H1 (cell line): ENCODE data around the gene HDAC7. TPM values are rescaled to one million over a fixed set of nuclear protein-coding genes. Genes with fewer than 3 reads are reported as not detected.

Source experiments
- CTCF ChIA-PET: fragments of 300-600 bp; sonication (Branson Sonifier 250); formaldehyde crosslinking; loops from one replicate; lab custom pipeline; 2021; ENCODE audit not compliant: partially characterized antibody; lab: Charles Lee
- POLR2A ChIA-PET: fragments of 300-600 bp; sonication (Branson Sonifier 250); formaldehyde crosslinking; loops from one replicate; lab custom pipeline; 2021; ENCODE audit warnings: inconsistent platforms; ENCODE audit not compliant: partially characterized antibody; lab: Charles Lee
- DNase-seq, 2 experiments: peaks; one replicate each; pipeline versions ENCODE4 v3.0.0 to v3.0.0-alpha.2; 2010 to 2022; ENCODE audit warnings: low spot score in 2 of 2, low read depth in 1 of 2, mixed read lengths in 1 of 2
- FAIRE-seq: peaks from 2 replicates; lab custom pipeline; 2011; peaks lifted over from hg19 to GRCh38; lab: Jason Lieb, UNC
- H2AFZ ChIP-seq: 2 replicates; pipeline ENCODE4 v1.8.1; 2012; ENCODE audit warnings: low read length, inconsistent platforms
- H2AK5ac ChIP-seq: 2 replicates; pipeline ENCODE4 v1.6.1; 2013; ENCODE audit warnings: low read depth, low read length
- H2BK120ac ChIP-seq: replicated peaks from 2 replicates; pipeline ENCODE3; 2013; ENCODE audit warnings: low read depth, low read length, inconsistent platforms
- H2BK12ac ChIP-seq: 2 replicates; pipeline ENCODE4 v1.6.1; 2013; ENCODE audit warnings: low read depth, low read length
- H2BK15ac ChIP-seq: 2 replicates; pipeline ENCODE4 v1.6.1; 2013; ENCODE audit warnings: low read length
- H2BK20ac ChIP-seq: 2 replicates; pipeline ENCODE4 v1.6.1; 2013; ENCODE audit warnings: low read length
- H2BK5ac ChIP-seq: 2 replicates; pipeline ENCODE4 v1.6.1; 2013; ENCODE audit warnings: low read depth, low read length
- H3K14ac ChIP-seq: 2 replicates; pipeline ENCODE4 v1.6.1; 2013; ENCODE audit warnings: inconsistent platforms; ENCODE audit not compliant: insufficient read length
- H3K18ac ChIP-seq: 2 replicates; pipeline ENCODE4 v1.6.1; 2013; ENCODE audit warnings: low read length; ENCODE audit errors: extremely low read depth
- H3K23ac ChIP-seq: 2 replicates; pipeline ENCODE4 v1.6.1; 2013; ENCODE audit warnings: inconsistent platforms; ENCODE audit not compliant: insufficient read length
- H3K23me2 ChIP-seq: 2 replicates; pipeline ENCODE4 v1.6.1; 2013; ENCODE audit warnings: low read depth, low read length
- H3K27ac ChIP-seq: 2 replicates; pipeline ENCODE4 v1.6.1; 2011; ENCODE audit warnings: low read depth, low read length, inconsistent platforms
- H3K27me3 ChIP-seq, 4 experiments: replicated peaks in 1 of 4; 1 replicate in 1 of 4; 2 replicates in 3 of 4; pipeline versions ENCODE4 v1.6.1 to v1.8.1; 2011 to 2013; ENCODE audit warnings: low read length in 3 of 4, mild to moderate bottlenecking in 3 of 4, inconsistent platforms in 2 of 4, mixed read lengths in 2 of 4, moderate library complexity in 1 of 4; ENCODE audit not compliant: control insufficient read depth in 3 of 4, insufficient read depth in 3 of 4; ENCODE audit errors: extremely low read depth in 1 of 4
- H3K36me3 ChIP-seq, 4 experiments: 2 replicates each; pipeline versions ENCODE4 v1.6.1 to v1.8.1; 2011 to 2013; ENCODE audit warnings: mild to moderate bottlenecking in 4 of 4, low read length in 3 of 4, moderate library complexity in 2 of 4, control low read depth in 1 of 4, inconsistent platforms in 1 of 4; ENCODE audit not compliant: insufficient read depth in 4 of 4, control insufficient read depth in 2 of 4
- H3K4ac ChIP-seq: replicated peaks from 2 replicates; pipeline ENCODE3; 2013; ENCODE audit warnings: low read length, low read depth, mixed read lengths, inconsistent platforms; ENCODE audit not compliant: insufficient read length
- H3K4me1 ChIP-seq, 4 experiments: replicated peaks in 1 of 4; 1 replicate in 1 of 4; 2 replicates in 3 of 4; pipeline versions ENCODE4 v1.6.1 to v1.8.1; 2011 to 2013; ENCODE audit warnings: low read length in 3 of 4, inconsistent platforms in 2 of 4, mixed read lengths in 1 of 4; ENCODE audit not compliant: insufficient read depth in 4 of 4, control insufficient read depth in 3 of 4
- H3K4me2 ChIP-seq, 2 experiments: 2 replicates each; pipeline versions ENCODE4 v1.6.1 to v1.8.1; 2011 to 2013; ENCODE audit warnings: low read depth in 2 of 2, low read length in 2 of 2, control low read depth in 1 of 2, inconsistent platforms in 1 of 2, mild to moderate bottlenecking in 1 of 2; ENCODE audit not compliant: insufficient read depth in 1 of 2
- H3K4me3 ChIP-seq, 4 experiments: fragments of 200-600, 300-600 bp in 1 of 4; sonication (generic), shearing (Covaris generic), sonication (Bioruptor Twin) in 1 of 4; 2 replicates each; pipeline versions ENCODE4 v1.5.1 to v1.8.1; 2011 to 2016; ENCODE audit warnings: low read length in 4 of 4, low read depth in 3 of 4, control low read depth in 2 of 4, inconsistent platforms in 2 of 4, mild to moderate bottlenecking in 2 of 4, mixed read lengths in 1 of 4, moderate library complexity in 1 of 4; ENCODE audit not compliant: insufficient read depth in 2 of 4; ENCODE audit errors: extremely low read depth in 1 of 4
- H3K56ac ChIP-seq: replicated peaks from 2 replicates; pipeline ENCODE3; 2013; ENCODE audit warnings: low read depth, mild to moderate bottlenecking, mixed read lengths, low read length, inconsistent platforms; ENCODE audit not compliant: insufficient read length
- H3K79me1 ChIP-seq: 2 replicates; pipeline ENCODE4 v1.6.1; 2013; ENCODE audit warnings: low read depth, low read length, control low read depth
- H3K79me2 ChIP-seq, 2 experiments: 2 replicates each; pipeline versions ENCODE4 v1.6.1 to v1.8.1; 2012 to 2013; ENCODE audit warnings: low read length in 2 of 2, mild to moderate bottlenecking in 2 of 2, inconsistent platforms in 1 of 2; ENCODE audit not compliant: insufficient read depth in 2 of 2, control insufficient read depth in 1 of 2
- H3K9ac ChIP-seq, 4 experiments: replicated peaks in 1 of 4; 1 replicate in 1 of 4; 2 replicates in 3 of 4; pipeline versions ENCODE4 v1.6.1 to v1.8.1; 2011 to 2013; ENCODE audit warnings: low read depth in 3 of 4, low read length in 3 of 4, control low read depth in 2 of 4, mild to moderate bottlenecking in 2 of 4, moderate library complexity in 2 of 4, inconsistent platforms in 1 of 4; ENCODE audit errors: extremely low read depth in 1 of 4
- H3K9me3 ChIP-seq, 2 experiments: 2 replicates each; pipeline versions ENCODE4 v1.6.1 to v1.8.1; 2012 to 2013; ENCODE audit warnings: mild to moderate bottlenecking in 2 of 2, moderate library complexity in 2 of 2, control low read depth in 1 of 2, inconsistent platforms in 1 of 2, low read depth in 1 of 2, low read length in 1 of 2, mixed read lengths in 1 of 2; ENCODE audit not compliant: insufficient read depth in 2 of 2
- H4K20me1 ChIP-seq, 2 experiments: replicated peaks in 1 of 2; 2 replicates each; pipeline versions ENCODE3 to v1.8.1; 2011 to 2013; ENCODE audit warnings: inconsistent platforms in 2 of 2, low read length in 2 of 2, mild to moderate bottlenecking in 1 of 2; ENCODE audit not compliant: insufficient read depth in 2 of 2, control insufficient read depth in 1 of 2
- H4K5ac ChIP-seq: 2 replicates; pipeline ENCODE4 v1.6.1; 2013; ENCODE audit warnings: low read length, low read depth, mixed read lengths, inconsistent platforms; ENCODE audit not compliant: insufficient read length
- H4K8ac ChIP-seq: 2 replicates; pipeline ENCODE4 v1.8.0; 2013; ENCODE audit warnings: mild to moderate bottlenecking, moderate library complexity, low read length, inconsistent platforms; ENCODE audit not compliant: insufficient read depth; ENCODE audit errors: extremely low read depth
- H4K91ac ChIP-seq: replicated peaks from 2 replicates; pipeline ENCODE3; 2013; ENCODE audit warnings: low read length, mixed read lengths, inconsistent platforms; ENCODE audit not compliant: insufficient read length
- WGBS, 2 experiments: shearing (Covaris generic) in 1 of 2; methylation state at CpG; one replicate each; pipeline versions ENCODE4 v1.1.6 to v1.1.7; 2013 to 2015; ENCODE audit warnings: low lambda C conversion rate in 2 of 2, mixed read lengths in 2 of 2, inconsistent platforms in 1 of 2, low coverage in 1 of 2, missing lambda C conversion rate in 1 of 2; ENCODE audit not compliant: insufficient replicate concordance in 2 of 2, insufficient coverage in 1 of 2, insufficient read length in 1 of 2; ENCODE audit errors: extremely low coverage in 1 of 2, missing lambda C conversion rate in 1 of 2; 5-methylcytosine and 5-hydroxymethylcytosine counted together
- polyA plus RNA-seq, 7 experiments: library from polyadenylated mRNA; depleted of rRNA in 3 of 7; stranded (reverse) in 5 of 7; unstranded in 2 of 7; fragments of >200 nt in 5 of 7; fragments of 200-250 nt in 2 of 7; gene quantifications; 1 replicate in 5 of 7; 2 replicates in 1 of 7; 4 replicates in 1 of 7; pipeline versions ENCODE4 v1.2.1 to v1.2.3, GENCODE V29; 2011 to 2013; ENCODE audit warnings: missing spikeins in 2 of 7, mixed read lengths in 2 of 7
- total RNA-seq: library from RNA; stranded (reverse); fragmentation: NEBNext Ultra II Directional; extraction: Animal tissue kit (Norgen Biotek cat#: 25700); gene quantifications from 2 replicates; pipeline ENCODE4 v1.2.1, GENCODE V29; 2021

Gene HDAC7
- total and polyA plus RNA-seq, 2 of the 8 experiments (the other 6 are each of a cell fraction or from before 2014, with no cell fraction given): 25.5 to 84.9 TPM

DNA sequence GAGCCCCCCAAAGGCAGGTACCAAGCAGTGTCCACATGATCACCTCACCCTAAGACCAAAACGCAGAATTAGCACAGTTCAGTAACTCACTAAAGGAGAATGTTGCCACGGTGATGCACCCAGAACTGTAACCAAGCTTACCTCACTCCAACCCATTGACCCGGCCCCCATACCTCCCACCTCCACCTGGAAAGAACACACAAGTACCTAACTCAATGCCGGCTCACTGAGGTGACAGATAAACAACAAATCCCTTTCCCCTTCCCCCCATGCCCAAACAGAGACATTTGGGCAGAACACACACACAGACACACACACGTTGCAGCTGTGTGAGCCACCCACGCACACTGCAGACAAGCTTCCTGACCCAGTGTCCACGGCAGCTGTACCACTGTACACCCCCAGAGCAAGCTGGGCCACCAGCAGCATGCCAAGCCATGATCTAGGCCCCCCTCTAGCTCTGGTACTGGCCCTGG lies 62.3 kb downstream of the HDAC7 start:
- Histone ChIP-seq H3K27ac (no peak overlapping the region), H3K27me3 (peaks cover 0 to 2% (median 0%) of the 10 kb centered on the region in 4 experiments; a peak in 2 of 7 replicates), H2BK15ac (peak overlapping the region; percentile 97; the same call in 1 of the 2 replicates), H3K23me2 (peaks cover 8% of the 10 kb centered on the region; the same call in 1 of the 2 replicates), H3K9ac (no peak overlapping the region), H3K79me1 (no peaks in the 10 kb centered on the region), H2AK5ac (peak overlapping the region; percentile 77; the same call in 1 of the 2 replicates), H3K4me3 (no peak overlapping the region), H3K23ac (no peak overlapping the region), H2BK20ac (0 out of 2 replicates have a peak overlapping the region, but pooled peaks have one; percentile 21), H3K79me2 (no peaks in the 10 kb centered on the region), H4K5ac (no peak overlapping the region), H4K8ac (no peak overlapping the region), H3K18ac (no peak overlapping the region), H2BK5ac (peak overlapping the region; percentile 75; the same call in 1 of the 2 replicates), H3K4me2 (peak overlapping the region; percentile 59 to 77; a peak in 2 of 4 replicates), H3K4ac (no peak overlapping the region), H2BK12ac (peak overlapping the region; percentile 96; the same call in 1 of the 2 replicates), H2BK120ac (no peak overlapping the region), H4K91ac (peak overlapping the region; percentile 68), H3K56ac (no peak overlapping the region), H4K20me1 (no peaks in the 10 kb centered on the region), H3K14ac (no peak overlapping the region), H2AFZ (no peak overlapping the region), H3K9me3 (no peaks in the 10 kb centered on the region), H3K4me1 (peaks cover 14 to 25% (median 16%) of the 10 kb centered on the region in 4 experiments), H3K36me3 (no peaks in the 10 kb centered on the region)
- WGBS, 2 experiments: 92% methylated on average over 7 of the region's 7 CpGs; no CpG with 5 or more reads in 1 of the 2 experiments
- FAIRE-seq: no peak
- DNase-seq: no peak
- ChIA-PET CTCF (interaction anchor here (1.0 to 64.6 kb wide), 11 partner anchors 22 to 113 kb away, joined by 3 to 2442 read pairs (median 5); partner anchors contain the start of genes ENDOU and SLC48A1), POLR2A (interaction anchor here (1.0 to 5.6 kb wide), 10 partner anchors 10 to 51 kb away, joined by 3 to 78 read pairs (median 4); partner anchors contain the start of gene SLC48A1)
